Peyer's patch (tissue), 4 donors: ENCODE data around the gene TSG101.

Experiments used
- CTCF ChIP-seq, 6 experiments: fragments of 450-650 bp in 4 of 6; fragments of 200-600 bp in 2 of 6; sonication (generic) in 1 of 6; IDR thresholded peaks; one replicate each; pipeline ENCODE4 v1.5.1; 2017 to 2019; ENCODE audit warnings: antibody characterized with exemption in 6 of 6, mild to moderate bottlenecking in 3 of 6, moderate library complexity in 1 of 6
- POLR2A ChIP-seq, 2 donors: fragments of 450-650 bp; IDR thresholded peaks; one replicate each; pipeline ENCODE4 v1.5.1; 2017; ENCODE audit warnings: antibody characterized with exemption in 2 of 2, mild to moderate bottlenecking in 2 of 2, moderate library complexity in 2 of 2

GRCh38 chr11:18471995-18472394, 54.7 kb downstream of the TSG101 start:
- TF ChIP-seq CTCF (IDR thresholded peaks at IDR 0.05): no peak
- no peak for TF ChIP-seq POLR2A (IDR thresholded peaks at IDR 0.05)
